GM21423 (cell line): Measurements from ENCODE around the gene FZD1.
A peak's percentile ranks its signal among the peaks of the same experiment; 100 is the strongest.

Experiments used
- ATAC-seq: cut with Tn5 transposase; IDR thresholded peaks from one replicate; pipeline ENCODE4 v1.9.1; 2021; ENCODE audit warnings: mild to moderate bottlenecking, moderate library complexity; ENCODE audit not compliant: unreplicated experiment

The FZD1 gene

GRCh38 chr7:91264046-91264923 is at the start of gene FZD1:
FZD1 (plus strand) TSS chr7:91264433; CDS start chr7:91264881, 448 bp downstream.
- ATAC-seq: peak; percentile 88

- ATAC-seq: no peak
Observed at GRCh38 chr7:91226411-91226810, 37.8 kb upstream of the FZD1 start.

GRCh38 chr7:91228327-91228726 is 35.9 kb upstream of the FZD1 start:
- ATAC-seq: no peak

GRCh38 chr7:91228927-91229558 is 35.2 kb upstream of the FZD1 start:
- no peak for ATAC-seq

- no peak for ATAC-seq
Observed at GRCh38 chr7:91230100-91230499, 34.1 kb upstream of the FZD1 start.

GRCh38 chr7:91230503-91230902 is 33.7 kb upstream of the FZD1 start:
- ATAC-seq: no peak

- no peak for ATAC-seq
Observed at GRCh38 chr7:91233212-91233611, 31.0 kb upstream of the FZD1 start.

- no peak for ATAC-seq
Observed at GRCh38 chr7:91235211-91235832, 28.9 kb upstream of the FZD1 start.

- ATAC-seq: no peak
Observed at GRCh38 chr7:91239171-91239604, 25.0 kb upstream of the FZD1 start.

GRCh38 chr7:91239772-91240171 is 24.5 kb upstream of the FZD1 start:
- no peak for ATAC-seq

GRCh38 chr7:91240376-91240941 is 23.8 kb upstream of the FZD1 start:
- no peak for ATAC-seq

- ATAC-seq: no peak
Observed at GRCh38 chr7:91242097-91242844, 22.0 kb upstream of the FZD1 start.

GRCh38 chr7:91243591-91244301 is 20.5 kb upstream of the FZD1 start:
- ATAC-seq: no peak

GRCh38 chr7:91247500-91247899 is 16.7 kb upstream of the FZD1 start:
- no peak for ATAC-seq

- ATAC-seq: no peak
Observed at GRCh38 chr7:91248996-91249395, 15.2 kb upstream of the FZD1 start.

GRCh38 chr7:91249506-91250233 is 14.6 kb upstream of the FZD1 start:
- no peak for ATAC-seq

GRCh38 chr7:91250706-91251105 is 13.5 kb upstream of the FZD1 start:
- no peak for ATAC-seq

- ATAC-seq: no peak
Observed at GRCh38 chr7:91251877-91252276, 12.4 kb upstream of the FZD1 start.

- ATAC-seq: no peak
Observed at GRCh38 chr7:91263384-91264045, 718 bp upstream of the FZD1 start.
